H9 (cell line): ENCODE data around the gene HSDL2. TPM values are rescaled to one million over a fixed set of nuclear protein-coding genes. Genes with fewer than 3 reads are reported as not detected.
A peak's percentile ranks its signal among the peaks of the same experiment; 100 is the strongest.

Source experiments
- DNase-seq: peaks from one replicate; pipeline ENCODE4 v3.0.0-alpha.2; 2017
- H2AFZ ChIP-seq: one replicate; pipeline ENCODE4 v1.6.1; 2013; ENCODE audit warnings: mild to moderate bottlenecking, low read length, control low read depth, moderate library complexity
- H2AK5ac ChIP-seq: 2 replicates; pipeline ENCODE4 v1.6.1; 2013; ENCODE audit warnings: low read length, control low read depth, mixed read lengths; ENCODE audit not compliant: insufficient read length
- H2BK120ac ChIP-seq: one replicate; pipeline ENCODE4 v1.6.1; 2013; ENCODE audit warnings: low read depth, mild to moderate bottlenecking, low read length, control low read depth, inconsistent platforms; ENCODE audit not compliant: poor library complexity, severe bottlenecking
- H2BK12ac ChIP-seq: 2 replicates; pipeline ENCODE4 v1.6.1; 2013; ENCODE audit warnings: low read length, control low read depth, mixed read lengths, low read depth; ENCODE audit not compliant: insufficient read length
- H2BK15ac ChIP-seq: 2 replicates; pipeline ENCODE4 v1.6.1; 2013; ENCODE audit warnings: low read depth, low read length, control low read depth
- H2BK20ac ChIP-seq: one replicate; pipeline ENCODE4 v1.6.1; 2013; ENCODE audit warnings: low read depth, mild to moderate bottlenecking, low read length, control low read depth, inconsistent platforms; ENCODE audit not compliant: poor library complexity, severe bottlenecking
- H2BK5ac ChIP-seq: 2 replicates; pipeline ENCODE4 v1.6.1; 2013; ENCODE audit warnings: low read length, control low read depth, mixed read lengths; ENCODE audit not compliant: insufficient read length
- H3K14ac ChIP-seq: 2 replicates; pipeline ENCODE4 v1.6.1; 2013; ENCODE audit warnings: low read length, control low read depth; ENCODE audit not compliant: insufficient read depth
- H3K18ac ChIP-seq: 2 replicates; pipeline ENCODE4 v1.6.1; 2013; ENCODE audit warnings: low read depth, mild to moderate bottlenecking, mixed read lengths, low read length, control low read depth; ENCODE audit not compliant: insufficient read length
- H3K23ac ChIP-seq: 2 replicates; pipeline ENCODE4 v1.6.1; 2013; ENCODE audit warnings: low read length, control low read depth, mixed read lengths, low read depth; ENCODE audit not compliant: insufficient read length
- H3K23me2 ChIP-seq: 2 replicates; pipeline ENCODE4 v1.6.1; 2013; ENCODE audit warnings: low read depth, mild to moderate bottlenecking, mixed read lengths, low read length, control low read depth; ENCODE audit not compliant: insufficient read length, poor library complexity, severe bottlenecking
- H3K27ac ChIP-seq: 2 replicates; pipeline ENCODE4 v1.5.1; 2013; ENCODE audit warnings: low read length, control low read depth, mixed read lengths, low read depth; ENCODE audit not compliant: insufficient read length
- H3K27me3 ChIP-seq: 2 replicates; pipeline ENCODE4 v1.6.1; 2013; ENCODE audit warnings: low read length, control low read depth, inconsistent platforms; ENCODE audit not compliant: insufficient read depth
- H3K4ac ChIP-seq: 2 replicates; pipeline ENCODE4 v1.6.1; 2013; ENCODE audit warnings: low read depth, mild to moderate bottlenecking, control low read depth, inconsistent platforms, low read length, moderate library complexity
- H3K4me1 ChIP-seq: 2 replicates; pipeline ENCODE4 v1.6.1; 2013; ENCODE audit warnings: low read length, control low read depth, inconsistent platforms; ENCODE audit not compliant: insufficient read depth
- H3K4me2 ChIP-seq: 2 replicates; pipeline ENCODE4 v1.6.1; 2013; ENCODE audit warnings: low read length, control low read depth, mixed read lengths; ENCODE audit not compliant: insufficient read length, insufficient read depth
- H3K56ac ChIP-seq: 2 replicates; pipeline ENCODE4 v1.6.1; 2013; ENCODE audit warnings: low read depth, mild to moderate bottlenecking, mixed read lengths, low read length, control low read depth; ENCODE audit not compliant: insufficient read length
- H3K79me1 ChIP-seq: 2 replicates; pipeline ENCODE4 v1.6.1; 2013; ENCODE audit warnings: low read depth, mild to moderate bottlenecking, moderate library complexity, low read length, control low read depth, inconsistent platforms; ENCODE audit not compliant: insufficient read depth, poor library complexity, severe bottlenecking
- H3K79me2 ChIP-seq: 2 replicates; pipeline ENCODE4 v1.6.1; 2013; ENCODE audit warnings: low read length, control low read depth, inconsistent platforms; ENCODE audit not compliant: insufficient read depth
- H3K9ac ChIP-seq: 2 replicates; pipeline ENCODE4 v1.6.1; 2013; ENCODE audit warnings: low read length, control low read depth, mixed read lengths; ENCODE audit not compliant: insufficient read length; ENCODE audit errors: extremely low read depth
- H3K9me3 ChIP-seq: one replicate; pipeline ENCODE4 v1.6.1; 2013; ENCODE audit warnings: low read depth, low read length, inconsistent platforms; ENCODE audit not compliant: control insufficient read depth
- H3T11ph ChIP-seq: one replicate; pipeline ENCODE4 v1.6.1; 2013; ENCODE audit warnings: mild to moderate bottlenecking, low read length, control low read depth, inconsistent platforms
- H4K20me1 ChIP-seq: one replicate; pipeline ENCODE4 v1.6.1; 2013; ENCODE audit not compliant: control insufficient read depth, insufficient read length, insufficient read depth
- H4K5ac ChIP-seq: 2 replicates; pipeline ENCODE4 v1.6.1; 2013; ENCODE audit warnings: low read depth, mild to moderate bottlenecking, mixed read lengths, low read length, control low read depth; ENCODE audit not compliant: insufficient read length
- H4K8ac ChIP-seq: replicated peaks from 2 replicates; pipeline ENCODE4 v1.6.1; 2013; ENCODE audit warnings: low read length, control low read depth, mixed read lengths, low read depth; ENCODE audit not compliant: insufficient read length
- H4K91ac ChIP-seq: 2 replicates; pipeline ENCODE4 v1.6.1; 2013; ENCODE audit warnings: low read depth, mild to moderate bottlenecking, moderate library complexity, mixed read lengths, low read length, control low read depth; ENCODE audit not compliant: insufficient read length
- H3K27ac Mint-ChIP-seq, 3 experiments: 2 replicates in 2 of 3; 3 replicates in 1 of 3; pipeline ENCODE4 v1.8.0; 2020 to 2021; ENCODE audit warnings: mixed read lengths in 3 of 3, mild to moderate bottlenecking in 1 of 3, moderate library complexity in 1 of 3
- H3K27me3 Mint-ChIP-seq: 2 replicates; pipeline ENCODE4 v1.8.0; 2021; ENCODE audit warnings: low read depth, mild to moderate bottlenecking, moderate library complexity, mixed read lengths
- H3K36me3 Mint-ChIP-seq, 3 experiments: 2 replicates in 2 of 3; 3 replicates in 1 of 3; pipeline ENCODE4 v1.8.0; 2020 to 2021; ENCODE audit warnings: low read depth in 3 of 3, mixed read lengths in 3 of 3; ENCODE audit not compliant: insufficient read depth in 1 of 3
- H3K4me1 Mint-ChIP-seq, 2 experiments: 2 replicates each; pipeline ENCODE4 v1.8.0; 2020; ENCODE audit warnings: mixed read lengths in 2 of 2
- H3K4me3 Mint-ChIP-seq, 2 experiments: 2 replicates in 1 of 2; 3 replicates in 1 of 2; pipeline ENCODE4 v1.8.0; 2020 to 2021; ENCODE audit warnings: mild to moderate bottlenecking in 2 of 2, mixed read lengths in 2 of 2, moderate library complexity in 1 of 2
- H3K9me3 Mint-ChIP-seq, 2 experiments: 2 replicates in 1 of 2; 3 replicates in 1 of 2; pipeline ENCODE4 v1.8.0; 2020; ENCODE audit warnings: mild to moderate bottlenecking in 2 of 2, mixed read lengths in 2 of 2, moderate library complexity in 1 of 2
- WGBS: extraction: QIAGEN DNeasy Blood & Tissue Kit; methylation state at CpG from one replicate; pipeline ENCODE4 v1.1.7; 2013; ENCODE audit warnings: missing lambda C conversion rate, low lambda C conversion rate, mixed read lengths; ENCODE audit not compliant: insufficient read length; ENCODE audit errors: extremely low coverage; 5-methylcytosine and 5-hydroxymethylcytosine counted together
- total RNA-seq: library from RNA; stranded (reverse); gene quantifications from 2 replicates; pipeline ENCODE4 v1.2.1, GENCODE V29; 2021
- TF ChIP-seq, protein P1 (sequence below): fragments of 200-600 bp; sonication (generic); conservative IDR thresholded peaks from 3 replicates; pipeline ENCODE4 v1.8.0; 2021; ENCODE audit warnings: antibody characterized with exemption, mild to moderate bottlenecking

The HSDL2 gene
- total RNA-seq, 1 experiment from 2014 or later = 16.6 TPM

DNA sequence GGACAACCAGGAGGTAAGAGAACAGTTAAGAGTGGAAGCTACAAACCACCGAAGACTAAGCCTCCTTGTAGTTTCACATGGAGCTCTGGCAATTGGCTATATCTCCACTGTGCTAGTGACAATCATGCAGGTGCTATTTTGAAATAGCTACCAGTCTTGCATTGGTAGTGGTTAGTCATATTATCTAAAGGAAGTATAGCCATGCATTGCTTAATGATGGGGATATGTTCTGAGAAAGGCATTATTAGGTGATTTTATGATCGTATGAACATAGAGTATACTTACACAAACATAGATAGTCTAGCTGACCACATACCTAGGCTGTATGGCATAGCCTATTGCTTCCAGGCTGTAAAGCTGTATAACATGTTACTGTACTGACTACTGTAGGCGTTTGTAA is 28.4 kb downstream of the HSDL2 start:
- H2BK15ac ChIP-seq = no peak overlapping the region
- H3K79me2 ChIP-seq = no peaks in the 10 kb centered on the region
- Mint-ChIP-seq H3K9me3 (no peaks in the 10 kb centered on the region), H3K27ac (peak overlapping the region in 2 of 3 experiments; percentile 35 to 52; a peak in 2 of 7 replicates), H3K27me3 (no peaks in the 10 kb centered on the region; the same call in 1 of the 2 replicates), H3K4me1 (peaks cover 8 to 14% of the 10 kb centered on the region in 2 experiments), H3K36me3 (peaks cover 4 to 31% (median 16%) of the 10 kb centered on the region in 3 experiments; a peak in 5 of 7 replicates), H3K4me3 (no peak overlapping the region)
- no peak overlapping the region for H2BK12ac ChIP-seq
- no peak overlapping the region for H2BK120ac ChIP-seq
- H3K9ac ChIP-seq = no peak overlapping the region
- no peak overlapping the region for H3K27ac ChIP-seq
- no peak overlapping the region for H2AFZ ChIP-seq
- H3K4me1 ChIP-seq = no peaks in the 10 kb centered on the region
- DNase-seq = no peak
- H2BK5ac ChIP-seq = no peak overlapping the region
- no peak overlapping the region for H3K23ac ChIP-seq
- H2AK5ac ChIP-seq = no peak overlapping the region
- H3K9me3 ChIP-seq = no peaks in the 10 kb centered on the region
- H3K18ac ChIP-seq = no peak overlapping the region
- H3T11ph ChIP-seq = no peak overlapping the region
- WGBS = no CpG with 5 or more reads among the region's 3 CpGs
- no peaks in the 10 kb centered on the region for H3K79me1 ChIP-seq
- no peaks in the 10 kb centered on the region for H3K23me2 ChIP-seq
- no peak overlapping the region for H4K8ac ChIP-seq
- H3K4ac ChIP-seq = no peak overlapping the region
- no peaks in the 10 kb centered on the region for H4K20me1 ChIP-seq
- no peak overlapping the region for H2BK20ac ChIP-seq
- H3K56ac ChIP-seq = no peak overlapping the region
- no peak overlapping the region for H4K5ac ChIP-seq
- H3K14ac ChIP-seq = no peak overlapping the region
- H4K91ac ChIP-seq = no peak overlapping the region
- TF ChIP-seq, protein P1, sequence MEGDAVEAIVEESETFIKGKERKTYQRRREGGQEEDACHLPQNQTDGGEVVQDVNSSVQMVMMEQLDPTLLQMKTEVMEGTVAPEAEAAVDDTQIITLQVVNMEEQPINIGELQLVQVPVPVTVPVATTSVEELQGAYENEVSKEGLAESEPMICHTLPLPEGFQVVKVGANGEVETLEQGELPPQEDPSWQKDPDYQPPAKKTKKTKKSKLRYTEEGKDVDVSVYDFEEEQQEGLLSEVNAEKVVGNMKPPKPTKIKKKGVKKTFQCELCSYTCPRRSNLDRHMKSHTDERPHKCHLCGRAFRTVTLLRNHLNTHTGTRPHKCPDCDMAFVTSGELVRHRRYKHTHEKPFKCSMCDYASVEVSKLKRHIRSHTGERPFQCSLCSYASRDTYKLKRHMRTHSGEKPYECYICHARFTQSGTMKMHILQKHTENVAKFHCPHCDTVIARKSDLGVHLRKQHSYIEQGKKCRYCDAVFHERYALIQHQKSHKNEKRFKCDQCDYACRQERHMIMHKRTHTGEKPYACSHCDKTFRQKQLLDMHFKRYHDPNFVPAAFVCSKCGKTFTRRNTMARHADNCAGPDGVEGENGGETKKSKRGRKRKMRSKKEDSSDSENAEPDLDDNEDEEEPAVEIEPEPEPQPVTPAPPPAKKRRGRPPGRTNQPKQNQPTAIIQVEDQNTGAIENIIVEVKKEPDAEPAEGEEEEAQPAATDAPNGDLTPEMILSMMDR = no peak
- no peak overlapping the region for H3K4me2 ChIP-seq
- no peaks in the 10 kb centered on the region for H3K27me3 ChIP-seq
